ENCODE results near the gene DOK4. TPM values are rescaled to one million over a fixed set of nuclear protein-coding genes. Genes with fewer than 3 reads are reported as not detected.

Gene DOK4
- total and polyA plus RNA-seq, 2 of the 8 experiments (the other 6 are each of a cell fraction or from before 2014, with no cell fraction given) = 24.0 to 28.9 TPM

GRCh38 chr16:57493767-57494166, 7.5 kb upstream of the DOK4 start:
- no peak overlapping the region for H3K23ac ChIP-seq (ENCODE audit: insufficient read length)
- no peak overlapping the region for H3K9ac ChIP-seq (replicated peaks in 1 of 4; ENCODE audit: extremely low read depth in 1 of 4, low read depth in 3 of 4, low read length in 3 of 4)
- no peak overlapping the region for H3K14ac ChIP-seq (ENCODE audit: insufficient read length)
- no peak overlapping the region for H4K91ac ChIP-seq (replicated peaks; ENCODE audit: insufficient read length, low read length)
- H2BK5ac ChIP-seq (ENCODE audit: low read depth, low read length) = no peak overlapping the region
- H3K23me2 ChIP-seq (ENCODE audit: low read depth, low read length) = no peaks in the 10 kb centered on the region; the same call in 1 of the 2 replicates
- no peak overlapping the region for H3K4me2 ChIP-seq (ENCODE audit: insufficient read depth in 1 of 2, low read depth in 2 of 2, low read length in 2 of 2)
- no peaks in the 10 kb centered on the region for H3K79me1 ChIP-seq (ENCODE audit: low read depth, low read length)
- TF ChIP-seq MAX (IDR thresholded peaks at IDR 0.05) (no peak), YY1 (IDR thresholded peaks at IDR 0.05; ENCODE audit: low read depth, low read length) (no peak), HDAC2 (IDR thresholded peaks at IDR 0.05; ENCODE audit: borderline replicate concordance in 1 of 2, low read depth in 2 of 2, low read length in 2 of 2) (no peak), RBBP5 (IDR thresholded peaks at IDR 0.05; ENCODE audit: borderline replicate concordance, low read depth, low read length) (no peak), GTF2F1 (IDR thresholded peaks at IDR 0.05; ENCODE audit: borderline replicate concordance, low read depth, low read length) (no peak), CBX5 (IDR thresholded peaks at IDR 0.05; ENCODE audit: low read depth, low read length) (no peak), SAP30 (IDR thresholded peaks at IDR 0.05; ENCODE audit: insufficient read depth, insufficient replicate concordance, low read length) (no peak), CBX8 (IDR thresholded peaks at IDR 0.05; ENCODE audit: borderline replicate concordance, low read depth, low read length) (no peak), KDM5A (IDR thresholded peaks at IDR 0.05; ENCODE audit: low read length) (no peak), TBP (IDR thresholded peaks at IDR 0.05; ENCODE audit: low read depth, low read length) (no peak), ZNF274 (IDR thresholded peaks at IDR 0.05; ENCODE audit: borderline replicate concordance, extremely low read depth, low read length) (no peak), SP4 (IDR thresholded peaks at IDR 0.05; ENCODE audit: low read length) (no peak), POLR2A (IDR thresholded peaks at IDR 0.05; ENCODE audit: control extremely low read depth in 1 of 2, low read depth in 2 of 2, low read length in 2 of 2) (no peak)
- CTCF ChIA-PET (ENCODE audit: partially characterized antibody) = no interaction called here
- no peak overlapping the region for H4K8ac ChIP-seq (ENCODE audit: extremely low read depth, insufficient read depth, low read length)
- FAIRE-seq = no peak
- H4K5ac ChIP-seq (ENCODE audit: insufficient read length, low read depth, low read length) = no peak overlapping the region
- H2BK20ac ChIP-seq (ENCODE audit: low read length) = no peak overlapping the region
- DNase-seq (ENCODE audit: low read depth in 1 of 2, low spot score in 2 of 2) = no peak
- no peak overlapping the region for H2BK15ac ChIP-seq (ENCODE audit: low read length)
- POLR2A ChIA-PET (ENCODE audit: partially characterized antibody) = no interaction called here
- no peak overlapping the region for H3K56ac ChIP-seq (replicated peaks; ENCODE audit: insufficient read length, low read depth, low read length)
- no peak overlapping the region for H3K4me3 ChIP-seq (ENCODE audit: extremely low read depth in 1 of 4, insufficient read depth in 2 of 4, low read depth in 3 of 4, low read length in 4 of 4)
- no peak overlapping the region for H2BK120ac ChIP-seq (replicated peaks; ENCODE audit: low read depth, low read length)
- H3K4ac ChIP-seq (replicated peaks; ENCODE audit: insufficient read length, low read depth, low read length) = no peak overlapping the region
- H3K27me3 ChIP-seq (replicated peaks in 1 of 4; ENCODE audit: control insufficient read depth in 3 of 4, extremely low read depth in 1 of 4, insufficient read depth in 3 of 4, low read length in 3 of 4) = 0 out of 7 replicates have a peak, but pooled peaks cover 0 to 2% (median 0%) of the 10 kb centered on the region in 4 experiments
- H3K79me2 ChIP-seq (ENCODE audit: control insufficient read depth in 1 of 2, insufficient read depth in 2 of 2, low read length in 2 of 2) = no peaks in the 10 kb centered on the region
- no peaks in the 10 kb centered on the region for H4K20me1 ChIP-seq (replicated peaks in 1 of 2; ENCODE audit: control insufficient read depth in 1 of 2, insufficient read depth in 2 of 2, low read length in 2 of 2)
- 85% methylated on average over 4 of the region's 4 CpGs; no CpG with 5 or more reads in 1 of the 2 experiments for WGBS, 2 experiments (ENCODE audit: extremely low coverage in 1 of 2, insufficient coverage in 1 of 2, insufficient read length in 1 of 2, insufficient replicate concordance in 2 of 2, low coverage in 1 of 2, low lambda C conversion rate in 2 of 2, missing lambda C conversion rate in 1 of 2)
- no peak overlapping the region for H2BK12ac ChIP-seq (ENCODE audit: low read depth, low read length)
- H3K4me1 ChIP-seq (replicated peaks in 1 of 4; ENCODE audit: control insufficient read depth in 3 of 4, insufficient read depth in 4 of 4, low read length in 3 of 4) = no peaks in the 10 kb centered on the region
- no peaks in the 10 kb centered on the region for H3K36me3 ChIP-seq (ENCODE audit: control insufficient read depth in 2 of 4, insufficient read depth in 4 of 4, low read length in 3 of 4)
- H3K27ac ChIP-seq (ENCODE audit: low read depth, low read length) = no peak overlapping the region
- peaks cover 3 to 6% of the 10 kb centered on the region in 2 experiments; a peak in 1 of 4 replicates for H3K9me3 ChIP-seq (ENCODE audit: insufficient read depth in 2 of 2, low read depth in 1 of 2, low read length in 1 of 2)
- no peak overlapping the region for H3K18ac ChIP-seq (ENCODE audit: extremely low read depth, low read length)
- H2AK5ac ChIP-seq (ENCODE audit: low read depth, low read length) = no peak overlapping the region
- H2AFZ ChIP-seq (ENCODE audit: low read length) = no peak overlapping the region

All from H1 (cell line).